GM19324 (cell line): Measurements from ENCODE around the gene INKA2.

ENCODE experiments used
- ATAC-seq: cut with Tn5 transposase; IDR thresholded peaks from one replicate; pipeline ENCODE4 v1.9.1; 2021; ENCODE audit warnings: mild to moderate bottlenecking, moderate library complexity; ENCODE audit not compliant: unreplicated experiment, low FRiP score

Gene INKA2

GRCh38 chr1:111706921-111707320, 32.3 kb downstream of the INKA2 start:
- no peak for ATAC-seq

GRCh38 chr1:111705841-111706240, 33.4 kb downstream of the INKA2 start:
- ATAC-seq, result no peak

- ATAC-seq, result no peak
Observed at GRCh38 chr1:111704776-111705175, 34.4 kb downstream of the INKA2 start.

GRCh38 chr1:111704240-111704639, 35.0 kb downstream of the INKA2 start:
- ATAC-seq, result no peak

- ATAC-seq, result no peak
Observed at GRCh38 chr1:111702504-111703050, 36.6 kb downstream of the INKA2 start.

- ATAC-seq, result no peak
Observed at GRCh38 chr1:111699268-111699667, 39.9 kb downstream of the INKA2 start.

GRCh38 chr1:111696330-111696729, 42.9 kb downstream of the INKA2 start:
- ATAC-seq, result no peak

GRCh38 chr1:111695801-111696200, 43.4 kb downstream of the INKA2 start:
- no peak for ATAC-seq

- ATAC-seq, result no peak
Observed at GRCh38 chr1:111691886-111692285, 47.3 kb downstream of the INKA2 start.

- ATAC-seq, result no peak
Observed at GRCh38 chr1:111690306-111690617, 48.9 kb downstream of the INKA2 start.
